ENCODE measurements around the gene GPSM1.

GRCh38 chr9:136379003-136379287 is 51.6 kb downstream of the GPSM1 start:
- no peak for TF ChIP-seq CTCF (IDR thresholded peaks at IDR 0.05; ENCODE audit: low read depth, low read length)
- no peak for TF ChIP-seq EZH2phosphoT487 (IDR thresholded peaks at IDR 0.05; ENCODE audit: low read depth)
